ENCODE results near the gene SNHG17. TPM values are rescaled to one million over a fixed set of nuclear protein-coding genes. Genes with fewer than 3 reads are reported as not detected.

SNHG17 gene
- total and polyA plus RNA-seq, 2 donors: 4.6 to 30.2 TPM

Small RNAs within 50 kb of the gene (small RNA-seq; reads per million reads assigned to genes)
- gene RF00056: not detected
- gene SNORA60: 21.1 reads per million, percentile 95 among the genes with 10 or more reads in this experiment
- 7.7 reads per million, percentile 93 among the genes with 10 or more reads in this experiment for gene SNORA71A
- gene SNORA71B: 60.2 reads per million, percentile 97 among the genes with 10 or more reads in this experiment
- gene SNORA71C: 1.4 reads per million, percentile 81 among the genes with 10 or more reads in this experiment
- 126 reads per million, percentile 97 among the genes with 10 or more reads in this experiment for gene SNORA71D
- not detected for gene SNORA71E

Other genes starting within 250 kb of the SNHG17 start
- gene KIAA1755, start 174.6 kb downstream of the SNHG17 start, total RNA-seq: 6.8 TPM
- 6.1 TPM for gene KIAA1755, start 174.6 kb downstream of the SNHG17 start, polyA plus RNA-seq
- gene BPI, start 131.2 kb downstream of the SNHG17 start, total RNA-seq: 0.32 TPM
- gene BPI, start 131.2 kb downstream of the SNHG17 start, polyA plus RNA-seq: 0.09 TPM
- not detected for gene LBP, start 88.8 kb downstream of the SNHG17 start, total RNA-seq
- gene LBP, start 88.8 kb downstream of the SNHG17 start, polyA plus RNA-seq: 1.8 TPM
- gene RALGAPB, start 37.5 kb upstream of the SNHG17 start, total RNA-seq: 52.5 TPM
- gene RALGAPB, start 37.5 kb upstream of the SNHG17 start, polyA plus RNA-seq: 15.0 TPM
- gene ADIG, start 145.9 kb upstream of the SNHG17 start, total RNA-seq: not detected
- not detected for gene ADIG, start 145.9 kb upstream of the SNHG17 start, polyA plus RNA-seq
- 1.9 TPM for gene ARHGAP40, start 166.5 kb upstream of the SNHG17 start, total RNA-seq
- gene ARHGAP40, start 166.5 kb upstream of the SNHG17 start, polyA plus RNA-seq: 0.92 TPM

Data from urinary bladder (tissue), 2 donors.